ENCODE measurements around the gene SHTN1. TPM values are rescaled to one million over a fixed set of nuclear protein-coding genes. Genes with fewer than 3 reads are reported as not detected.
A peak's percentile ranks its signal among the peaks of the same experiment; 100 is the strongest.

The SHTN1 gene
- total and polyA plus RNA-seq, 7 donors: 0.17 to 3.2 (median 0.78) TPM

DNA sequence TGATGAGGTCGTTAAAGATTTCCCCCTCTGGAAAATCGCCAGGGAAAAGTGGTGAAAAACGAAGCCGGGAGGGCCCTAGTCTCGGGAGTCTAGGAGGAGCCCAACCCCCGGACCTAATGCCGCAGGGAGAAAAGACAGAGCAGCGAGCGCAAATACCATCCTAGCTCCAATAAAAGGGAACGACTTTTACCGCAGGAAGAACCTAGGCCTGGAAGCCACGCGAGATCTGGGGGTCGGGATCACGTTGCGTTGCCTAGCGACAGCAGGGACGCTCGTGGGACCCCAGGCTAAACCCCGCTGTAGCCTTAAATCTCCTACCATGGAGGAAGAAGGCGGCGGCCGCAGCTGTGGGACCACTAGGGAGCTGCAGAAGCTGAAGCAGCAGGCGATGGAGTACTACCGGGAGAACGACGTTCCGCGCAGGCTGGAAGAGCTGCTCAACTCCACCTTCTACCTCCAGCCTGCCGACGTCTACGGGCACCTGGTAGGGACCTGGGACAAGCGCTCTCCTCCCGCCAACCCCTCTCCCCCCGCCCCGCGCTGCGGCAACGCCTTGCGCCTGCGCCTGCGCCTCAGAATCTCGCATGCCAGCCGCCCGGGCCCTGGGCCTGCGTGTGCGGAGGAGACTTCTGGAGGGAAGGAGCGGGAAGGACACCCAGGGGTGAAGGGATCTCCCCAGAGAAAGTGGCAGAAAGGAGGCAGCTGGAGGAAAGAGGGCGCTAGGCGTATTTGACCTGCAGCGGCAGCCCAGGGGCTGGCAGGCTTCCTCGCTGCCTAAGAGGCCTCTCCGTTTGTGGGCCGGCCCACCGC, 155.5 kb downstream of the SHTN1 start, which contains the start of gene ENO4:
Gene ENO4, plus strand, starts transcription at position 252 of the 810 bp plus-strand sequence. Its CDS starts 68 bp downstream, at position 320.
- TF ChIP-seq, protein P1, sequence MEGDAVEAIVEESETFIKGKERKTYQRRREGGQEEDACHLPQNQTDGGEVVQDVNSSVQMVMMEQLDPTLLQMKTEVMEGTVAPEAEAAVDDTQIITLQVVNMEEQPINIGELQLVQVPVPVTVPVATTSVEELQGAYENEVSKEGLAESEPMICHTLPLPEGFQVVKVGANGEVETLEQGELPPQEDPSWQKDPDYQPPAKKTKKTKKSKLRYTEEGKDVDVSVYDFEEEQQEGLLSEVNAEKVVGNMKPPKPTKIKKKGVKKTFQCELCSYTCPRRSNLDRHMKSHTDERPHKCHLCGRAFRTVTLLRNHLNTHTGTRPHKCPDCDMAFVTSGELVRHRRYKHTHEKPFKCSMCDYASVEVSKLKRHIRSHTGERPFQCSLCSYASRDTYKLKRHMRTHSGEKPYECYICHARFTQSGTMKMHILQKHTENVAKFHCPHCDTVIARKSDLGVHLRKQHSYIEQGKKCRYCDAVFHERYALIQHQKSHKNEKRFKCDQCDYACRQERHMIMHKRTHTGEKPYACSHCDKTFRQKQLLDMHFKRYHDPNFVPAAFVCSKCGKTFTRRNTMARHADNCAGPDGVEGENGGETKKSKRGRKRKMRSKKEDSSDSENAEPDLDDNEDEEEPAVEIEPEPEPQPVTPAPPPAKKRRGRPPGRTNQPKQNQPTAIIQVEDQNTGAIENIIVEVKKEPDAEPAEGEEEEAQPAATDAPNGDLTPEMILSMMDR (IDR thresholded peaks at IDR 0.05): no peak
- H3K9me3 ChIP-seq: no peaks in the 10 kb centered on the region
- H3K4me3 ChIP-seq: peak within 1 kb of the TSS; percentile 60
- no peaks in the 10 kb centered on the region for H3K36me3 ChIP-seq (ENCODE audit: insufficient read depth in 1 of 2, low read depth in 1 of 2)
- H3K4me1 ChIP-seq: no peaks in the 10 kb centered on the region
- peaks cover 0 to 58% (median 16%) of the 10 kb centered on the region in 3 donors for H3K27me3 ChIP-seq (ENCODE audit: insufficient read depth in 3 of 3, low read length in 2 of 3)
- no peak within 1 kb of the TSS for H3K27ac ChIP-seq
- peak in 3 of 4 donors; percentile 35 to 58 (median 53) for ATAC-seq
- intact Hi-C loops (cut with DNase I): no loop called here
- peak; percentile 50 to 64 for DNase-seq
- 1 to 3% (median 2%) methylated on average over 54 to 55 of the region's 55 CpGs for WGBS, 3 donors

DNA sequence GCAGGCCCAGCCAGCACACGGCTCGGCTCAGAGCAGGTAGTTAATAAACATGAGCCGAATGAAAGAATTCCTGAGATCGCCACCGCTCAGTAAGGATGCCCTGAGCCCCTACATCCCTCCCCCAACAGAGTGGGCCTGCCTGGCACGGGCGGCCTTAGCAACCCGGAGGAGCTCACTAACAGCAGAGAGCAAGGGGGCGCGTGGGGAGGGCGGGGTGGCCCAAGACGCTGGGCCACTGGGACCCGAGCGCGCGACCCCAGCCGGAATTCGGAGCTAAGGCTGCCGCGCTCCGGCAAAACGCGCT, 156.1 kb downstream of the SHTN1 start:
- TF ChIP-seq, protein P1 (IDR thresholded peaks at IDR 0.05): no peak
- H3K4me3 ChIP-seq: peak overlapping the region; percentile 60
- no peaks in the 10 kb centered on the region for H3K9me3 ChIP-seq
- ATAC-seq: no peak
- H3K4me1 ChIP-seq: no peaks in the 10 kb centered on the region
- DNase-seq: no peak
- H3K27ac ChIP-seq: no peak overlapping the region
- no peaks in the 10 kb centered on the region for H3K36me3 ChIP-seq (ENCODE audit: insufficient read depth in 1 of 2, low read depth in 1 of 2)
- WGBS, 3 donors: 1 to 2% (median 2%) methylated on average over 23 of the region's 23 CpGs
- H3K27me3 ChIP-seq (ENCODE audit: insufficient read depth in 3 of 3, low read length in 2 of 3): peaks cover 0 to 58% (median 16%) of the 10 kb centered on the region in 3 donors
- intact Hi-C loops (cut with DNase I): no loop called here

DNA sequence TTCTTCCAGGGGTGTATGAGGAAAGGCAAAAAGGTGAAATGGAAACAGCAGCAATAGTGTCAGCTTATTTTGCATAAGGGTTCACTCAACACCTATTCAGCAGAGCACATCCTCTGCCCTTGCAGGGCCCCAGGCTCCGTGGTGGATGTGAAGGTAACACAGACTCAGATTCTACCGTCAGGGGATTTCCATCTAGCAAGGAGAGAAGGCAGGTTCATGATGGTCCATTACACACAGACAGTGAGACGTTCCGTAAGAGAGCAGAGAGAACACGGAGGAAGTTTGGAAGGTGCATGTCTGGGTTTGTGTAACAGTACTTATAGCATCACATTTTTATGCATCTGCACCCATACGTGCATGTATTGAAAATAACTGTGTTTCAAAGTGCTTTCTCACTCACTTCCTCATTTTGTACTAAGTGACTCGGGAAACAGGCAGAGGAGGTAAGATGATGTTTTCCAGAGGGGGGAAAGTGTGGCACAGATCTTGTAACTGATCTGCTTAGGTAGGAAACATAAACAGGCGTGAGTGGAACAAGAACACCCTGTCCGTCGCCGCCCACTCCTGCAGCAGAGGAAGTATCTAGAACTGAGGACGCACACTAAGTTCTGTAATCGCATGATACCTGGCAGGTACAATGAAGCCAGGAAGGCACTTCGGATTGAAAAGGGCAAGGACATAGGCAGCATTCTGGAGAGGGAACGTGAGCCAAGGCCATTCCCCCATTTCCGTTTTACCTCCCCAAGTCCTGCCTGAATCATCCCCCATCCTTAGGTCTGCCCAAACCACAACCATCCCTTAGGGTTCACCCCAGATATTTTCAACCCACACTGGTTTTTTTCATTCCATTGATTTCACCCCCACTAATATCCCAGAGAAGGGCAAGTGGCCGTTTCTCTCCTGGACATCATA, 156.7 kb downstream of the SHTN1 start:
- Histone ChIP-seq H3K27ac (no peak overlapping the region), H3K4me3 (peak overlapping the region; percentile 60), H3K36me3 (ENCODE audit: insufficient read depth in 1 of 2, low read depth in 1 of 2) (no peaks in the 10 kb centered on the region), H3K27me3 (ENCODE audit: insufficient read depth in 3 of 3, low read length in 2 of 3) (peaks cover 0 to 58% (median 16%) of the 10 kb centered on the region in 3 donors), H3K9me3 (no peaks in the 10 kb centered on the region), H3K4me1 (no peaks in the 10 kb centered on the region)
- WGBS, 3 donors: 69 to 74% (median 71%) methylated on average over 17 of the region's 17 CpGs
- DNase-seq (no peak), ATAC-seq (no peak)
- intact Hi-C loops (cut with DNase I): no loop called here
- TF ChIP-seq, protein P1 (IDR thresholded peaks at IDR 0.05): no peak

DNA sequence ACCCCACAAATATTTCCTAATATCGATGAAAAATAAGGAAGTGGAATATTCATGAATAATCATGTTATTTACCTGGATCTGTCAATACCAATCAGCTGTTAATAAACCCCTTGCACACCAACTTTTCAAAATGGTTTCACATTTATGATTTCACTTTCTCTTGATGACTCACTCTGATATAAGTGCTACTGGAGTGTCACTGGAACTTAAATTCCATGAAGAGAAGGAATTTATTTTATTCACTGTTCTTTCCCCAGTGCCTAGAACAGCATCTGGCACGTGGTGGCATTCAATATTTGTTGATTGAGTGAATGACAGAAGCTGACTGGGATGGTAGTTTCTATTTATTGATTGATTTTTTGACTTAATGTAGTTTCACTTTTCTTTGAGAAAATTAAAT, 159.2 kb downstream of the SHTN1 start:
- intact Hi-C loops (cut with DNase I): no loop called here
- TF ChIP-seq, protein P1 (IDR thresholded peaks at IDR 0.05): no peak

More for the DNA sequence above, 159.2 kb downstream of the SHTN1 start:
- H3K9me3 ChIP-seq: no peaks in the 10 kb centered on the region
- WGBS, 3 donors: 53 to 58% (median 57%) methylated on average over 2 of the region's 2 CpGs
- ATAC-seq: no peak
- peaks cover 0 to 41% (median 14%) of the 10 kb centered on the region in 3 donors for H3K27me3 ChIP-seq (ENCODE audit: insufficient read depth in 3 of 3, low read length in 2 of 3)
- H3K4me3 ChIP-seq: no peak overlapping the region
- H3K27ac ChIP-seq: no peak overlapping the region
- no peak for DNase-seq
- no peaks in the 10 kb centered on the region for H3K4me1 ChIP-seq
- no peaks in the 10 kb centered on the region for H3K36me3 ChIP-seq (ENCODE audit: insufficient read depth in 1 of 2, low read depth in 1 of 2)
